HG03520 (cell line): Measurements from ENCODE around the gene DDX18.
A peak's percentile ranks its signal among the peaks of the same experiment; 100 is the strongest.

ENCODE experiments used
- ATAC-seq: cut with Tn5 transposase; IDR thresholded peaks from one replicate; pipeline ENCODE4 v1.9.1; 2021; ENCODE audit warnings: mild to moderate bottlenecking, moderate library complexity; ENCODE audit not compliant: unreplicated experiment

Gene DDX18

GRCh38 chr2:117833911-117834310, 19.4 kb downstream of the DDX18 start:
- no peak for ATAC-seq

- no peak for ATAC-seq
These were observed 20.5 kb downstream of the DDX18 start for GRCh38 chr2:117834992-117835391.

- ATAC-seq = peak; percentile 75
These were observed 21.7 kb downstream of the DDX18 start for GRCh38 chr2:117835990-117836760.

GRCh38 chr2:117845304-117845703, 30.8 kb downstream of the DDX18 start:
- no peak for ATAC-seq

- no peak for ATAC-seq
These were observed 35.5 kb downstream of the DDX18 start for GRCh38 chr2:117850015-117850414.

GRCh38 chr2:117850461-117850860, 36.0 kb downstream of the DDX18 start:
- ATAC-seq = no peak

- no peak for ATAC-seq
These were observed 37.5 kb downstream of the DDX18 start for GRCh38 chr2:117851969-117852368.

GRCh38 chr2:117853316-117853715, 38.8 kb downstream of the DDX18 start:
- no peak for ATAC-seq

GRCh38 chr2:117853873-117854272, 39.4 kb downstream of the DDX18 start:
- no peak for ATAC-seq

- ATAC-seq = no peak
These were observed 40.1 kb downstream of the DDX18 start for GRCh38 chr2:117854610-117855009.

GRCh38 chr2:117855886-117856285, 41.4 kb downstream of the DDX18 start:
- ATAC-seq = no peak

GRCh38 chr2:117856415-117857210, 42.1 kb downstream of the DDX18 start:
- ATAC-seq = no peak

- ATAC-seq = no peak
These were observed 43.8 kb downstream of the DDX18 start for GRCh38 chr2:117858336-117858735.

- ATAC-seq = no peak
These were observed 44.5 kb downstream of the DDX18 start for GRCh38 chr2:117858892-117859531.

- no peak for ATAC-seq
These were observed 45.0 kb downstream of the DDX18 start for GRCh38 chr2:117859532-117859911.

GRCh38 chr2:117859924-117860647, 45.6 kb downstream of the DDX18 start:
- ATAC-seq = no peak

- no peak for ATAC-seq
These were observed 48.0 kb downstream of the DDX18 start for GRCh38 chr2:117862459-117862858.

GRCh38 chr2:117875786-117876185, 61.3 kb downstream of the DDX18 start:
- no peak for ATAC-seq

- no peak for ATAC-seq
These were observed 64.5 kb downstream of the DDX18 start for GRCh38 chr2:117879003-117879402.
